HG03066 (cell line): Measurements from ENCODE around the gene CWC25.
"Not testable (repeated sequence)": the region's sequence is repeated elsewhere in the genome, so short reads cannot be mapped to it uniquely, and the experiment has no call there.

Source experiments
- ATAC-seq: cut with Tn5 transposase; IDR thresholded peaks from one replicate; pipeline ENCODE4 v1.9.1; 2021; ENCODE audit warnings: low read depth; ENCODE audit not compliant: unreplicated experiment

Gene CWC25

DNA sequence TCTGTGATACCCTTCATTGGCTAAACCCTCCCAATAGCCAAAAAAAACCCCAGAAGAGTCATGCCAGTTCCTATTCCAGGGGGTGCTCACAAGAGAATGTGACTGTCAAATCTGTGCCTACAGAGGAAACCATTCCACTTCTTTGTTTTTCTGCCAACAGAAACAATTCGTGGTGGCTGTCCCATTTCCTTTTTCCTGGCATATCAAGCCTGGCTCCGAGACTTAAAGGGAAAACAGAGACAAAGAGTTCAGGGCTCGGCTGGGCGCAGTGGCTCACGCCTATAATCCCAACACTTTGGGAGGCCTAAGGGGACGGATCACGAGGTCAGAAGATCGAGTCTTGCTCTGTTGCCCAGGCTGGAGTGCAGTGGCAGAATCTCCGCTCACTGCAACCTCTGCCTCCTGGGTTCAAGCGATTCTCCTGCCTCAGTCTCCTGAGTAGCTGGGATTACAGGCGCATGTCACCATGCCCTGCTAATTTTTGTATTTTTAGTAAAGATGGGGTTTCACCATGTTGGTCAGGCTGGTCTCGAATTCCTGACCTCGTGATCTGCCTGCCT is 34.9 kb downstream of the CWC25 start:
- not testable (repeated sequence) for ATAC-seq

DNA sequence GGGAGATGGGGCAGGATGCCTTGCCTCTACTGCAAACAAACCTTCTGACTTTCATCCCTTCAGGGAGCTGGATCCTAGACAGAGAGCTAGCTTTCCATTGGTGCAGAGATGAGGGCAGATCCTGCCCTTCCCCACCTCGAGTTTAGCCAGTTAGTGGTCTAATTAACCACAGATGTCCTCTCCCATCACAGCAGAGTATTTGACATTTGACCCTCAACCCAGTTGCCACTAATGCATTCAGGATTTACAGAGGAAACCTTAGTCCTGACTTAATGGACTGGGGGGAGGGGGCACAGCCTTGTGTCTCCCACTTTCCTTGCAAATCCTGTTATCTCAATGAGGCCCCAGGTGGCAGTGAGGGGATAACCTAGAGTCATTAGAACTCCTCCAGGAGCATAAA is 35.9 kb downstream of the CWC25 start:
- ATAC-seq = no peak

DNA sequence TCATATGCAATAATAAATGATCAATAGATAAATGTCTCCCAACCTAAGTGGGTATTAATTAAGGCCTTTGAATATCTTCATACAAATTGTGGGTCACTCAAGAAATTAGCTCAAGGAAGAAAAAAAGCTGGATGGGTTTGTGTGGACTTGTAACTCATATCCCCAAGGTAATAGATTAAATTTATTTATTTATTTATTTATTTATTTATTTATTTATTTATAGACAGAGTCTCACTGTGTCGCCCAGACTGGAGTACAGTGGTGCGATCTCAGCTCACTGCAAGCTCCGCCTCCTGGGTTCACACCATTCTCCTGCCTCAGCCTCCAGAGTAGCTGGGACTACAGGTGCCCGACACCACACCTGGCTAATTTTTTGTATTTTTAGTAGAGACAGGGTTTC is 37.1 kb downstream of the CWC25 start:
- not testable (repeated sequence) for ATAC-seq

DNA sequence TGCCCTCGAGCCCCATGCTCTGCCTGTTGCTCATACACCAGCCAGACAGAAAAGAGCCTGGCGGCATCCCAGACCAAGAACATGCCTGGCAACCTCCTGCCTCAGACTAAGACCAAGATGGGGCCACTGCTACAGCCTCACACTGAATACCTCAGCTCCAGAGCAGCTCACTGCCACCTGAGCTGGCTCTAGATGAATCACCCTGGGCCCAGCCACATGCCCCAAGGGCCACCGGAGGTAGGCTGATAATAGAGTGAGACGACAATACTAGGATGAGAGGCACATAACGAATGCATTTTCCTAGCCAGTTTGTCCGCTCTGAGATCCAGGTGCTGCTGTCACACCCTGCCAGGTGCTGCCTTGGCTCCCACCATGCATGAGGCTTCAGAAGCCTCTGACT is 38.7 kb downstream of the CWC25 start:
- no peak for ATAC-seq

DNA sequence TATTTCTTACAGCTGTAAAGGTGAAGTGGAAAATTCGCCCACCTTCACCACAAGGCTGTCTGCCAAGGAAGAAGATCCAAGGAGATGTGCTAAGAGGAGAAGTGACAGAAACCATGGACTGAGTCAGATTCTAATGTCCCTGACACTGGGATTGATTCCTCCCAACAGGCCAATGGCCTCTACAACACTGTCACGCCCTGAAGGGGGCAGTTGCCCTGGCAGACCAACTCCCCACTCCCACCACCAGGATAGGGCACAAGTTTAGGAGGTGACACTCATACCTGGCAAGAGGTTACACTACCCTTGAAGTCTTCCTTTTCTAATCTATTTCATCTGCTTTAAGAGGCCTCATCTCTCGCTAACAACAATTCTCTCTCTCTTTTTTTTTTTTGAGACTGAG is 41.9 kb downstream of the CWC25 start:
- ATAC-seq = no peak

DNA sequence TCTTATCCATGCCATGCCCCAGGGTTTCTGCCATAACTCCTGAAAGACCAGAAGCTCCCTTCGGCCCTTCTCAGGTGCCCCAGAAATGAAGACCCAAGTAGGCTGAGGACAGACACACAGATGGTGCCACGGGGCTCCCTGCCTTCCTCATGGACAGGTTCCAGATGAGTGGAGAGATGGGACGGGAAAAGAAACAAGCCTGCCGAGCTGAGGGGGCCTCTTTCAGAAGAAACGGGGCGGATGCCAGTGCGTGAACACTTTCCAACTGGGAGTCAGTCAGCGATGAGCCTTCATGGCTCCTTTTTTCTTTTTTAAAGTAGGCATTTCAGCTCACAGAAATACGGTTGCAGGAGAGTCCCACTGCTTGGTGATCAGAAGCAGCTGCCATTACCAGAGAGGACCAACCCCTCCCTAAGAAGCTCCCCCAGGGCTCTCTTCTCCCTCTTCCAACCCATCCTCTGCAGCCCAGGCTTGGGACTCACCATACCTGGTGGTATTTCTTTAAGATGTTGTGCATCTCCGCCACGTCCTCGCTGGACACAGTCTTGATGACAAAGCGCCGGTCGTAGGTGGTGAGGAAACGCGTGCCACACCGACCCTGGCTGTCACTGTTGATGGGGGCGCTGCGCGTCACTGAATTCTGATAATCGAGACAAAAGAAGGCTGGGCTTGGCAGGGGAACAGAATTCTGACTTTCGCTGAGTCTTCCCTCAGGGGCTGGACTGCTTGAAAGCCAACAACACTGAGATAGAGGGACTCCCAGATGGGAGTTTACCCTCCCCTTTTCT is 45.0 kb downstream of the CWC25 start:
- no peak for ATAC-seq

DNA sequence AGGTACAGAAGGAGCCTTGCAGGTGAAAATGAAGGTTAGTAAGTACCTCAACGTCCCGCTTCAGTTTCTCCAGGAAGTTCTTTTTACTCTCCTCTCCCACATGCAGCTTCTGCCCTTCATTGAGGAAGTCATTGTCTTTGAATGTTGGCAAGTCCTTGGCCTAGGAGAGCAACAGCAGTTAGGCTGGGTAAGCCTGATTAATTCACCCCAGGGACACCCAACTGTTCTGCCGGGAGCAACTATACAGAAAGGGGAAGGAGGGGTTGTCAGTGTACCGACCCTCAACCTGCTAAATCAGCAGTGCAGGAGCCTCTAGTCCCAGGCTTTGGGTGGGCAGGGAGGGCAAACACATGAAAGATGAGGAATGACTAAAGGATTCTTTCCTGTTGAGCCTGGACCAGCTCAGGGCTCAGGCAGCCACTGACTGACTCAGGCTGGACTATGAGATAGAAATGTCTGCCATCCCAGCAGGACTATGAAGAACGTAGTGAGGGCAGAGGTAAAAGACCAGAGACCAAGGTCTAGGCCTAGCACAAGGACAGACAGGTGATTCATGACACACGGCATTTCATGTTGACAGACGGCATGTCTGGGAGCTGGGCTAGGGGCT is 47.4 kb downstream of the CWC25 start:
- no peak for ATAC-seq

DNA sequence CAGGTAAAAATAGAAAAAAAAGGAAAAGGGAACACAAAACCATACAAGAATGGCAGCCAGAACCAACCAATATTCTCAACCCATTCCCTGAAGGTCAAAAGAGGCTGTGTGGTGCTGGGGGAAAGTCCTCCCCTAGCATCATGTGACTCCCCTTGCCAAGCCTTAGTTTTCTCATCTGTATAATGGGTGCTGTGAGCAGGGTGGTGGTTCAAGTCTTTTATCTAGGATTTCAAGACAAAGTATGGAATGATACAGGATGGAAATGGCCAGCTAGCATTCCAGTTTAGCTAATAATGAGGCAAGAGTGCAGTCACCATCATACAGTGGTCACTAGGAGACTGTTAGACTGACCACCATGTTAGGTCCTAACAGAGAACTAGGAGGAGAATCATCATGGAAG is 51.9 kb downstream of the CWC25 start:
- no peak for ATAC-seq

DNA sequence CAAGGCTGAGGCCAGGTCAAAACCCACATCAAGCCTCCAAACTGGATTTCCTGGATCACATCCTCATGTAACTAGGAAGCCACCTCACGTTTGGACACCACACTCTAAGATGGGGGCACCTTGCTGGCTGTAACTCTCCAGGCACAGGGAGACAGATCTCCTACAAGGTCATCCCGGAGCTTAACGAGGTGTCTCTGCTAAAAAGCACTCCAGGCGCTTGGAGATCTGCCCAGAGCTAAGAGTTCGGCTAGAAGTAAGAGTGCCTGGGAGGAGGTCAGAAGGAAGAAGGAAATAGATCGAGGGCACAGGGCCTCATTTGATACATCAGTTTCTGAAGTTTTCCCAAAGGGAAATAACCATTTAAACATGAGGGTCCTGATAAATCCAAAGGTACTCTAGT is 56.7 kb downstream of the CWC25 start:
- no peak for ATAC-seq

DNA sequence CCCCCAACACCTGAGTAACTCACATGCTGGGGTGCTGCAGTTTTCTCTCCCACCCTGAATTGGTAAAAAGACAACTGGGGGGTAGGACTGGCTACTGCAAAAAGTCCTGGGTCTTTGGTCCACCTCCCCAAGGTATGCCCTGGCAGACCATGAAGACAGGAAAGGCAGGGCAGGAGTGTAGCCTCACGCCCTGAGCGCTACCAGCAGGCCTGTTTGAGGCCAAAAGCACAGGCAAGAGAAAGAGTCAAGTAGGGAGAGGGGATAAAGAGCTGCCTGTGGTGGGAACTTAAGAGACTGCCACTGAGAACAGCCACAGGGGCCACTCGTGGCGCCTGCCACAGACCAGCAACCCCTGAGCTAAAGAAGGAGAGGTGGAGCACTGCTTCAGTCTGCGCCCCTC is 58.8 kb downstream of the CWC25 start:
- no peak for ATAC-seq

DNA sequence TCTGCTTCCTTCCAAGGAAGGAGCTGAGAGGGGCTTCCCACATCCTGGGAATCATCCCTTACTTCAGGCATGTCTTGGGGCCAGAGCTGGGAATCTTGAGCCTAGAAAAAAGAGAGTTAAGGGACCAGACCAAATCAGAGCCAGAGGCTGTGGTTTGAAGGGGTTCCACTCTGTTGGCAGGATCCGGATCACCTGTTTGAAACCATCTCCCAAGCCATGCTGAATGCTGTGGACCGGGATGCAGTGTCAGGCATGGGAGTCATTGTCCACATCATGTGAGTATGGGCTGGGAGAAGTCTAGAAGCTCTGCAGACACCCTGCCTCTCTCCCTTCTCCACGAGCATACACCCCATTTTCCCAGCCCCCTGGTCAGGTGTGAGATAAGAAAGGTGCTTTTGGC is 62.9 kb downstream of the CWC25 start:
- no peak for ATAC-seq

DNA sequence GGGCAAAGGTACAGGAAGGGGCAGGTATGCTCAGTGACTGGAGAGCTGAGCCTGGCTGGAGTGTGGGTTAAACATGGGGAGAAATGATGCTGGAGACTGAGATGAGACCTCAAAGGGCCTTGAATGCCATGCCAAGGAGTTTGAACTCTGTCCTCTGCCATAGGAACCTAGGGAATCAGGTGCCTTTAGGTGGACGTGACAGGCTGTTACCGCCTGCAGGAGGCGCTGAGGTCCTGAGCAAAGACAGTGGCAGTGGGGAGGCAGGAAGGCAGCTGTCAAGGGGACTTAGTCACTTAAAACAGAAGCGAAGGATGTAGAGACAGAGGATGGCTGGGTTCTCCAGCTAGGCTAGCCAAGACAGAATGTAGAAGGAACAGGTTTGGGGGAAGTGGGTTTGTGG is 63.5 kb downstream of the CWC25 start:
- ATAC-seq = no peak

DNA sequence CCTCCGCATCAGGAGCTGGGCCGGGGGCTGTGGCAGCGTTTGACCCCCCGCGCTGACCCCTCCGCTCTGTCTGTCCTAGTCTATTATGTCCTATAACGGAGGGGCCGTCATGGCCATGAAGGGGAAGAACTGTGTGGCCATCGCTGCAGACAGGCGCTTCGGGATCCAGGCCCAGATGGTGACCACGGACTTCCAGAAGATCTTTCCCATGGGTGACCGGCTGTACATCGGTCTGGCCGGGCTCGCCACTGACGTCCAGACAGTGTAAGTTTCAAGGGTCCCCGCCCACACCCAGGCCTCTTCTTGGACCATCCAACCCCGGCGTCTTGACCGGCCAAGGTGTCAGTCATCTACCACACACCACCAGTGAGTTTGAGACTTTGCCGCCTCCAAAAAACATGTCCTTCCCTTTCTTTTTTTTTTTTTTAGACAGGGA is 72.0 kb downstream of the CWC25 start:
- no peak for ATAC-seq

DNA sequence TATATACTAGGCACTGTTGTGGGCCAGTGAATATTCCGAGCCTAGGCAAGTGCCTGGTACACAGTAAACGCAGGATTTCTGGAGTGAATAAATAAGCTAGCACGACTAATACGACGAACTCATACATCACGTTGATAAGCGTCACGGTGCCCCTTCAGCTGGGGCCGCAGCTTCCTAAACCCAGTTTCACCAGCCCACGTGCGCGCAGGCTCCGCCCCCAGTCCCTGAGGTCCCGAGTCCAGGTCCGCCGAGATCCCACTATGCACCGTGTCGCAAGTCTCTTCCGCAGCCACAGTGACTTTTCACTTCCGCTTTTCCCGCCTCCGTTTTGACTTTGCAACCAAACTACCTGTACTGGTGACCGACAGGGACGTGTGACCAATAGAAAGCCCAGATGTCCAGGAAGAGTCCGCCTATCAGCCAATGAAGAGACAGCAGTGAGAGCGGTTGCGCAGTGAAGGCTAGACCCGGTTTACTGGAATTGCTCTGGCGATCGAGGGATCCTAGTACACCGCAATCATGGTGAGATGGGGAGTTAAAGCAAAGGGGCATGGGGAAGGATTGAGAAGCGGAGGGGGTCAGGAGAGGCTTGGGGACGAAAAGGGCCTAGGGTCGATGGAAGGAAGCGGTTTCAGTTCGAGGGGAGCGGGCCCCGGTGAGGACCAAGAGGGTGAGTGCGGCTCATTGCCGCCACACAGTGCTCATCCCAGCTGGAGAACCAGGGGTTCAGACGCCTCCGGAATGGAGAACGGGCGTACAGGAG is 72.6 kb downstream of the CWC25 start, which contains the start of gene PSMB3:
PSMB3 (plus strand) TSS at position 434 of the 763 bp plus-strand sequence; CDS start at position 520, 86 bp downstream.
- ATAC-seq = peak; percentile 81

DNA sequence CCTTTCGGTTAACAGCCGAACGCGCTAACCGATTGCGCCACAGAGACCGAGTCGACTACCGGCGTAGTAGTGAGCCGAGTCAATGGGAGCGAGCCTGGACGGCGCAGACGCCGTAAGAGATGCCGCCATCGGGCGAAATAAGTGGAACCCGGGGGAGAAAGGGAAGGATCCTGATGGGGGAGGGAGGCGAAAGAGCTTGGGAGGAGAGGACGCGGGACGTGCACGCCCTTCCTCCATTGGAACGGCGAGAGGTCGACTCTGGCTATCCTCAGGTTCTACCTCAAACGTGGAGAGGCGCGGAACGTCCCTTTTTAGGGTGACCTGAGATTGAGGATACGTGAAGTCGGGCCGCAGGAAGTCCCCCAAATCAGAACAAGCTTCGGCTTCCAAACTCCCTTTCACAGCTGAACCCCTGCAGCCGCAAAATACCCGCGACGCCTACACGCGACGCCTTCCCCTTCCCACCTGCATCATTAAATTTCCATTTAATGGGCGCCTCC is 73.3 kb downstream of the CWC25 start:
- no peak for ATAC-seq

DNA sequence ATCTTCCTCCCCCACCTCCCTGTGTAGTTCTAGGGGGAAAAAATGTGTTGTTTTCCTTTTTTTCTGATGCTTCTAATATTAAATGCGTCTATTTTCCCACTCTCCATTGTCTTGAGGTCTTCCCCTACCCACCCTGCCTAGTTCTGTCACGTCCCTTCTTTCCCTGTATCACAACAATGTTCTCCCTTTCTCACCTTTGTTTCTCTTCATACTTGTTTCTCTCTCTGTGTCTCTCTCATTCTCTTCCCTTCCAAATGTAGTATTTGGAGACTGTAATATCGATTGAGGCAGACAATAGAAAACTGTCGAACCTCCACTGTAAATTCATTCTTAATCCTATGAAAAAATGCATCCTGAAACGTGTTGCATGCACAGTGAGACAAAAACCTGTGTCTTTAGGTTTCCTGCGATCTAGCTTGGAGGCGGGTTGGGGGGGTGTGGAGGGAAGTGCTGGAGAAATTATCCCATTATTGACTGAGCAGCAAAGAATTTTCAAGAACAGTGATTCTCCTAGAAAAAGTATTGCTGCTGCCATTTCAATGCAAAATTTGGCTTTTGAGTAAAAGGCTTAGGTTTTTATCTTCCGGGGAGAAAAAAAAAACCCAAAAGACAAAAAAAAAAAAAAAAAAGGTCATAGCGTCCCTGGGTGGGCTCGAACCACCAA is 73.8 kb downstream of the CWC25 start:
- ATAC-seq = no peak
